ENCODE measurements around the gene GOT2. TPM values are rescaled to one million over a fixed set of nuclear protein-coding genes. Genes with fewer than 3 reads are reported as not detected.
"Not testable (repeated sequence)": the region's sequence is repeated elsewhere in the genome, so short reads cannot be mapped to it uniquely, and the experiment has no call there.

GOT2 gene
- 134 and 145 TPM in 2 replicates for polyA plus RNA-seq (2011; rRNA removed)
- polyA plus RNA-seq (2012; cell fraction: cytosol; rRNA removed): 86.6 and 107 TPM in 2 replicates
- 88.4 and 115 TPM in 2 replicates for polyA plus RNA-seq (2012; cell fraction: nucleus; rRNA removed)
- 162 to 171 TPM (median 168 TPM) in 3 replicates for polyA plus RNA-seq (2017; fragmentation: RNase III; extraction: RNeasy Plus Mini Kit Qiagen cat#74134 plus additional on column Dnase treatment)
- polyA minus RNA-seq (2011; rRNA and poly(A)+ RNA removed): 108 and 133 TPM in 2 replicates

DNA sequence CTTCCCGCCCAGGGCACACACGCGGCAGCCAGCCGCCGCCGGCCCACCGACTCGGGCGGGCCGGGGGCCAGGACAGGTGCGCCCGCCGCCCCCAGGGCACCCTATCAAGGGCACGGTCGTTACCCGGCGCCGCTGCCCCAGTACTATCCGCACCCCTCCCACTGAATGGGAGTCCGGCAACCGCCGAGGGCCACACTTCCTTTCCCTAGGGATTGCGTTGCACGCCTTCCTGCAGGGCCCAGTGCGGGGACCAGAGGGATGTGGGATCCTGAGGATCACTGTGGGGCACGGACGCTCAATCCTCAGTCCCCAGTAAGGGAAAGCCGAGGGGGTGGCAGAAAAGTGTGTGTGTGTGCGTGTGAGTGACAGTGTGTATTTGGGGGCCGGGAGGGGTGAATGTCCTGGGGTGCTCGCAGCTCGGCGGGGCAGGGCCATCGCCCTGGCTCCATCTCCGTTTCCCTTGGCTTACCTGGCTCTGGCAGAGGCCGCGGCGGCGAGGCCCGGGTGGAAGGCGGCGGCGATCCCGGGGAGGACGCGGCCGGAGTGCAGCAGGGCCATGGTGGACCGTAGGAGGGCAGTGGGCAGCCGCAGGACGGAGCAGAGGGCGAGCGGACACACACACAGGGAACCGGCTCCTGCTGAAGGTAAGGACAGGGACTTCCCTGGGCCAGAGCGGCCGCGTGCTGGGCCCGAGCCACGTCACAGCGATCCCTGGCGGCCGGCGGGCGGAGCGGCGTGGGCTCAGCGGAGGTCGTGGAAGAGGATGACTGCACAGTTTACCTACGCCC lies at the start of gene GOT2:
GOT2 (minus strand) TSS at position 646 of the 788 bp plus-strand sequence; CDS start at position 558, 88 bp downstream.
- DNase-seq (ENCODE audit: low read depth in 1 of 2, low spot score in 1 of 2) (peak; percentile 85 to 95), ATAC-seq (peak; percentile 97 to 99), FAIRE-seq (no peak)
- Histone ChIP-seq H3K9me3 (no peaks in the 10 kb centered on the region), H3K27ac (peak within 1 kb of the TSS; percentile 89 to 95), H3K4me3 (peak within 1 kb of the TSS; percentile 86), H3K4me2 (peak within 1 kb of the TSS; percentile 90), H3K4me1 (peaks cover 14% of the 10 kb centered on the region; the same call in 2 of the 3 replicates)
- POLR2A ChIA-PET: interaction anchor here (1.0 kb wide), 1 partner anchor 49 kb away, joined by 3 read pairs; the partner anchor contains the start of gene SLC38A7
- WGBS (ENCODE audit: missing lambda C conversion rate): 3% methylated on average over 29 of the region's 68 CpGs
- CTCF ChIA-PET: interaction anchor here (0.6 to 1.7 kb wide), 11 partner anchors 9 to 483 kb away, joined by 3 to 16 read pairs (median 4); no protein-coding TSS in a partner anchor
- peak; percentile 78 for TF ChIP-seq MAFK (IDR thresholded peaks at IDR 0.05; ENCODE audit: partially characterized antibody)
- TF ChIP-seq CHD4 (IDR thresholded peaks at IDR 0.05; ENCODE audit: borderline replicate concordance): no peak
- TF ChIP-seq, protein P1, sequence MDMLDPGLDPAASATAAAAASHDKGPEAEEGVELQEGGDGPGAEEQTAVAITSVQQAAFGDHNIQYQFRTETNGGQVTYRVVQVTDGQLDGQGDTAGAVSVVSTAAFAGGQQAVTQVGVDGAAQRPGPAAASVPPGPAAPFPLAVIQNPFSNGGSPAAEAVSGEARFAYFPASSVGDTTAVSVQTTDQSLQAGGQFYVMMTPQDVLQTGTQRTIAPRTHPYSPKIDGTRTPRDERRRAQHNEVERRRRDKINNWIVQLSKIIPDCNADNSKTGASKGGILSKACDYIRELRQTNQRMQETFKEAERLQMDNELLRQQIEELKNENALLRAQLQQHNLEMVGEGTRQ (IDR thresholded peaks at IDR 0.05): no peak
- TF ChIP-seq PHF8 (IDR thresholded peaks at IDR 0.05; ENCODE audit: borderline replicate concordance, low read depth): peak; percentile 87
- peak; percentile 62 for TF ChIP-seq NFE2L2 (conservative IDR thresholded peaks at IDR 0.05; ENCODE audit: low read length)
- peak; percentile 94 for TF ChIP-seq MYC (IDR thresholded peaks at IDR 0.05; ENCODE audit: borderline replicate concordance, low read length)
- 0 out of 2 replicates have a peak, but pooled peaks have one; percentile 58 for TF ChIP-seq HOXB5 (CRISPR knock-in tag; IDR thresholded peaks at IDR 0.05)
- 0 out of 3 replicates have a peak, but pooled peaks have one; percentile 13 for TF ChIP-seq SMC3 (IDR thresholded peaks at IDR 0.05)
- peak; percentile 82 for TF ChIP-seq POLR2A (IDR thresholded peaks at IDR 0.05; ENCODE audit: low read length)
- TF ChIP-seq, protein P2, sequence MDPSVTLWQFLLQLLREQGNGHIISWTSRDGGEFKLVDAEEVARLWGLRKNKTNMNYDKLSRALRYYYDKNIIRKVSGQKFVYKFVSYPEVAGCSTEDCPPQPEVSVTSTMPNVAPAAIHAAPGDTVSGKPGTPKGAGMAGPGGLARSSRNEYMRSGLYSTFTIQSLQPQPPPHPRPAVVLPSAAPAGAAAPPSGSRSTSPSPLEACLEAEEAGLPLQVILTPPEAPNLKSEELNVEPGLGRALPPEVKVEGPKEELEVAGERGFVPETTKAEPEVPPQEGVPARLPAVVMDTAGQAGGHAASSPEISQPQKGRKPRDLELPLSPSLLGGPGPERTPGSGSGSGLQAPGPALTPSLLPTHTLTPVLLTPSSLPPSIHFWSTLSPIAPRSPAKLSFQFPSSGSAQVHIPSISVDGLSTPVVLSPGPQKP (IDR thresholded peaks at IDR 0.05; ENCODE audit: low read depth, low read length): no peak
- TF ChIP-seq, protein P3, sequence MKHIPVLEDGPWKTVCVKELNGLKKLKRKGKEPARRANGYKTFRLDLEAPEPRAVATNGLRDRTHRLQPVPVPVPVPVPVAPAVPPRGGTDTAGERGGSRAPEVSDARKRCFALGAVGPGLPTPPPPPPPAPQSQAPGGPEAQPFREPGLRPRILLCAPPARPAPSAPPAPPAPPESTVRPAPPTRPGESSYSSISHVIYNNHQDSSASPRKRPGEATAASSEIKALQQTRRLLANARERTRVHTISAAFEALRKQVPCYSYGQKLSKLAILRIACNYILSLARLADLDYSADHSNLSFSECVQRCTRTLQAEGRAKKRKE (CRISPR knock-in tag; IDR thresholded peaks at IDR 0.05; ENCODE audit: low read depth): no peak
- no peak for TF ChIP-seq GATA3 (IDR thresholded peaks at IDR 0.05; ENCODE audit: borderline replicate concordance)
- TF ChIP-seq FOSL2 (IDR thresholded peaks at IDR 0.05): no peak
- peak; percentile 30; the same call in 1 of the 2 replicates for TF ChIP-seq FOSL2 (CRISPR knock-in tag; IDR thresholded peaks at IDR 0.05)
- TF ChIP-seq, protein P4, sequence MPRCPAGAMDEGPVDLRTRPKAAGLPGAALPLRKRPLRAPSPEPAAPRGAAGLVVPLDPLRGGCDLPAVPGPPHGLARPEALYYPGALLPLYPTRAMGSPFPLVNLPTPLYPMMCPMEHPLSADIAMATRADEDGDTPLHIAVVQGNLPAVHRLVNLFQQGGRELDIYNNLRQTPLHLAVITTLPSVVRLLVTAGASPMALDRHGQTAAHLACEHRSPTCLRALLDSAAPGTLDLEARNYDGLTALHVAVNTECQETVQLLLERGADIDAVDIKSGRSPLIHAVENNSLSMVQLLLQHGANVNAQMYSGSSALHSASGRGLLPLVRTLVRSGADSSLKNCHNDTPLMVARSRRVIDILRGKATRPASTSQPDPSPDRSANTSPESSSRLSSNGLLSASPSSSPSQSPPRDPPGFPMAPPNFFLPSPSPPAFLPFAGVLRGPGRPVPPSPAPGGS (IDR thresholded peaks at IDR 0.05): no peak
- TF ChIP-seq POLR2AphosphoS2 (conservative IDR thresholded peaks at IDR 0.05; ENCODE audit: low read length): no peak
- peak; percentile 11 to 23; a peak in 1 of 5 replicates for TF ChIP-seq RAD21 (conservative IDR thresholded peaks at IDR 0.05 in 1 of 2, IDR thresholded peaks at IDR 0.05 in 1 of 2)
- TF ChIP-seq, protein P5, sequence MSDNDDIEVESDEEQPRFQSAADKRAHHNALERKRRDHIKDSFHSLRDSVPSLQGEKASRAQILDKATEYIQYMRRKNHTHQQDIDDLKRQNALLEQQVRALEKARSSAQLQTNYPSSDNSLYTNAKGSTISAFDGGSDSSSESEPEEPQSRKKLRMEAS (IDR thresholded peaks at IDR 0.05): peak; percentile 96
- TF ChIP-seq, protein P6, sequence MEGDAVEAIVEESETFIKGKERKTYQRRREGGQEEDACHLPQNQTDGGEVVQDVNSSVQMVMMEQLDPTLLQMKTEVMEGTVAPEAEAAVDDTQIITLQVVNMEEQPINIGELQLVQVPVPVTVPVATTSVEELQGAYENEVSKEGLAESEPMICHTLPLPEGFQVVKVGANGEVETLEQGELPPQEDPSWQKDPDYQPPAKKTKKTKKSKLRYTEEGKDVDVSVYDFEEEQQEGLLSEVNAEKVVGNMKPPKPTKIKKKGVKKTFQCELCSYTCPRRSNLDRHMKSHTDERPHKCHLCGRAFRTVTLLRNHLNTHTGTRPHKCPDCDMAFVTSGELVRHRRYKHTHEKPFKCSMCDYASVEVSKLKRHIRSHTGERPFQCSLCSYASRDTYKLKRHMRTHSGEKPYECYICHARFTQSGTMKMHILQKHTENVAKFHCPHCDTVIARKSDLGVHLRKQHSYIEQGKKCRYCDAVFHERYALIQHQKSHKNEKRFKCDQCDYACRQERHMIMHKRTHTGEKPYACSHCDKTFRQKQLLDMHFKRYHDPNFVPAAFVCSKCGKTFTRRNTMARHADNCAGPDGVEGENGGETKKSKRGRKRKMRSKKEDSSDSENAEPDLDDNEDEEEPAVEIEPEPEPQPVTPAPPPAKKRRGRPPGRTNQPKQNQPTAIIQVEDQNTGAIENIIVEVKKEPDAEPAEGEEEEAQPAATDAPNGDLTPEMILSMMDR (IDR thresholded peaks at IDR 0.05): peak; percentile 82
- TF ChIP-seq JUNB (IDR thresholded peaks at IDR 0.05): no peak
- peak; percentile 32 to 82; a peak in 4 of 5 replicates for TF ChIP-seq JUN (IDR thresholded peaks at IDR 0.05)
- TF ChIP-seq TP53 (CRISPR knock-in tag; IDR thresholded peaks at IDR 0.05): no peak
- TF ChIP-seq, protein P7, sequence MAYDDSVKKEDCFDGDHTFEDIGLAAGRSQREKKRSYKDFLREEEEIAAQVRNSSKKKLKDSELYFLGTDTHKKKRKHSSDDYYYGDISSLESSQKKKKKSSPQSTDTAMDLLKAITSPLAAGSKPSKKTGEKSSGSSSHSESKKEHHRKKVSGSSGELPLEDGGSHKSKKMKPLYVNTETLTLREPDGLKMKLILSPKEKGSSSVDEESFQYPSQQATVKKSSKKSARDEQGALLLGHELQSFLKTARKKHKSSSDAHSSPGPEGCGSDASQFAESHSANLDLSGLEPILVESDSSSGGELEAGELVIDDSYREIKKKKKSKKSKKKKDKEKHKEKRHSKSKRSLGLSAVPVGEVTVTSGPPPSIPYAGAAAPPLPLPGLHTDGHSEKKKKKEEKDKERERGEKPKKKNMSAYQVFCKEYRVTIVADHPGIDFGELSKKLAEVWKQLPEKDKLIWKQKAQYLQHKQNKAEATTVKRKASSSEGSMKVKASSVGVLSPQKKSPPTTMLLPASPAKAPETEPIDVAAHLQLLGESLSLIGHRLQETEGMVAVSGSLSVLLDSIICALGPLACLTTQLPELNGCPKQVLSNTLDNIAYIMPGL (CRISPR knock-in tag; IDR thresholded peaks at IDR 0.05; ENCODE audit: borderline replicate concordance): peak; percentile 51; the same call in 1 of the 2 replicates
- 0 out of 2 replicates have a peak, but pooled peaks have one; percentile 21 for TF ChIP-seq EHF (CRISPR knock-in tag; IDR thresholded peaks at IDR 0.05)
- TF ChIP-seq HEYL (CRISPR knock-in tag; IDR thresholded peaks at IDR 0.05): no peak

DNA sequence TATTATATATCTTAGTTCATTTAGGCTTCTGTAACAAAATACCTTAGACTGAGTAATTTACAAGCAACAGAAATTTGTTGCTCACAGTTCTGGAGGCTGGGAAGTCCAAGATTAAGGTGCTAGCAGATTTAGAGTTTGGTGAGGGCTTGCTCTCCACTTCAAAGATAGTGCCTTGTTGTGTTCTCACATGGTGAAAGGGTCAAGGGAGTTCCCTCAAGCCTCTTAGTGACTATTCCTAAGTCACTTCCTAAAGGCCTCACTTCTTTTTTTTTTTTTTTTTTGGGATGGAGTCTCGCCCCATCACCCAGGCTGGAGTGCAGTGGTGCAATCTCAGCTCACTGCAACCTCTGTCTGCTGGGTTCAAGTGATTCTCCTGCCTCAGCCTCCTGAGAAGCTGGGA lies 45.2 kb upstream of the GOT2 start:
- H3K4me1 ChIP-seq; CTCF ChIA-PET; H3K4me2 ChIP-seq; H3K9me3 ChIP-seq; H3K27ac ChIP-seq; FAIRE-seq; ATAC-seq; DNase-seq (ENCODE audit: low read depth in 1 of 2, low spot score in 1 of 2); POLR2A ChIA-PET; H3K4me3 ChIP-seq: not testable (repeated sequence)
- 67% methylated on average over 1 of the region's 1 CpG for WGBS (ENCODE audit: missing lambda C conversion rate)

Measured in A549 (cell line).